RWPE1 (cell line): ENCODE measurements around the gene FSTL1.

Experiments
- CTCF ChIA-PET: fragments of 350-600 bp; sonication (Branson Sonifier 250); formaldehyde crosslinking; extraction: SDS; loops from one replicate; lab custom pipeline; 2021; lab: Yijun Ruan, JAX
- POLR2A ChIA-PET: fragments of 400-600 bp; formaldehyde crosslinking; extraction: SDS; loops from one replicate; lab custom pipeline; 2020; ENCODE audit warnings: antibody characterized with exemption; ENCODE audit not compliant: low non-redundant PET; lab: Yijun Ruan, JAX
- DNase-seq: peaks from one replicate; pipeline ENCODE4 v3.0.0; 2012; ENCODE audit warnings: low spot score
- H3K27ac ChIP-seq: fragments of 450-650 bp; 2 replicates; pipeline ENCODE4 v1.5.1; 2017
- TF ChIP-seq, protein P1 (sequence below): fragments of 450-650 bp; conservative IDR thresholded peaks from 2 replicates; pipeline ENCODE4 v1.5.1; 2017; ENCODE audit warnings: low read depth, mild to moderate bottlenecking

FSTL1 gene

GRCh38 chr3:120460862-120461261 lies 10.1 kb upstream of the FSTL1 start:
- no peak overlapping the region for H3K27ac ChIP-seq
- CTCF ChIA-PET, result interaction anchor here (0.9 kb wide), 1 partner anchor 10 kb away, joined by 3 read pairs; no protein-coding TSS in a partner anchor
- POLR2A ChIA-PET, result no interaction called here
- no peak for DNase-seq
- TF ChIP-seq, protein P1, sequence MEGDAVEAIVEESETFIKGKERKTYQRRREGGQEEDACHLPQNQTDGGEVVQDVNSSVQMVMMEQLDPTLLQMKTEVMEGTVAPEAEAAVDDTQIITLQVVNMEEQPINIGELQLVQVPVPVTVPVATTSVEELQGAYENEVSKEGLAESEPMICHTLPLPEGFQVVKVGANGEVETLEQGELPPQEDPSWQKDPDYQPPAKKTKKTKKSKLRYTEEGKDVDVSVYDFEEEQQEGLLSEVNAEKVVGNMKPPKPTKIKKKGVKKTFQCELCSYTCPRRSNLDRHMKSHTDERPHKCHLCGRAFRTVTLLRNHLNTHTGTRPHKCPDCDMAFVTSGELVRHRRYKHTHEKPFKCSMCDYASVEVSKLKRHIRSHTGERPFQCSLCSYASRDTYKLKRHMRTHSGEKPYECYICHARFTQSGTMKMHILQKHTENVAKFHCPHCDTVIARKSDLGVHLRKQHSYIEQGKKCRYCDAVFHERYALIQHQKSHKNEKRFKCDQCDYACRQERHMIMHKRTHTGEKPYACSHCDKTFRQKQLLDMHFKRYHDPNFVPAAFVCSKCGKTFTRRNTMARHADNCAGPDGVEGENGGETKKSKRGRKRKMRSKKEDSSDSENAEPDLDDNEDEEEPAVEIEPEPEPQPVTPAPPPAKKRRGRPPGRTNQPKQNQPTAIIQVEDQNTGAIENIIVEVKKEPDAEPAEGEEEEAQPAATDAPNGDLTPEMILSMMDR, result no peak

DNA sequence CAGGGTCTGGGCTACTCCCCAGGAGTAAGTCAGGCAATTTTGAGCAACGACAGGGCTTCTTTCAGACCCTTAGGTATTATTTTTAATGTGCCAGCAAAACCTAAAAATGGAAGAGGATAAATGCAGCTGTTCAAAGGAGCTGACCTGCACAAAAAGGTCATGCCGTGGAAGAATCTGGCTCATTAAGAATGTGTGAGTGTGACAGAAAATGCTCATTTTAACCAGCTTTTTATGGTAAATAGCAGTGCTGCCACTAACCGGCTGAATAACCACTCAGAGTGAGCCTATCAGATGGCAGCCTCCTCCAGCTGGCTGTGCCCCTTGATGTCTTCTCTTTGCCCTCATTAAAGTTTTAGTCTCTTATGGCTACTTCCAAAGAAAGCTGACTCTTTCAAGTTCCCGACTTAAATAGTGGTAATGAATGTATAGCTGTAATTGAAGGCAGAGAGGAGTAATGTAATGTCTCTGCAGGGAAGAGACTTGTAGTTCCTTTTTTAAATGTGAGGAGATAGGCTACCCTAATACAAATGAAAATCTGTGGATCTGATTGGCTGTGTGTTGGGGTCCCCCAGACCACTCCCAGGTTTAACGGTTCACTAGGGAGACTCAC lies 9.5 kb upstream of the FSTL1 start:
- H3K27ac ChIP-seq, result no peak overlapping the region
- ChIA-PET POLR2A (no interaction called here), CTCF (interaction anchor here (0.6 to 0.9 kb wide), 2 partner anchors 11 to 1039 kb away, joined by 3 to 4 read pairs; no protein-coding TSS in a partner anchor)
- TF ChIP-seq, protein P1, result no peak
- DNase-seq, result no peak

GRCh38 chr3:120459196-120459595 lies 8.4 kb upstream of the FSTL1 start:
- DNase-seq, result no peak
- TF ChIP-seq, protein P1, result no peak
- no peak overlapping the region for H3K27ac ChIP-seq
- ChIA-PET POLR2A (no interaction called here), CTCF (interaction anchor here (0.6 kb wide), 1 partner anchor 1740 kb away, joined by 4 read pairs; no protein-coding TSS in a partner anchor)

- no peak overlapping the region for H3K27ac ChIP-seq
- POLR2A ChIA-PET, result no interaction called here
- no peak for DNase-seq
- TF ChIP-seq, protein P1, result no peak
- CTCF ChIA-PET, result interaction anchor here (0.7 kb wide), 1 partner anchor 209 kb away, joined by 4 read pairs; no protein-coding TSS in a partner anchor
These were observed 7.0 kb upstream of the FSTL1 start for GRCh38 chr3:120457827-120458226.

- TF ChIP-seq, protein P1, result no peak
- ChIA-PET POLR2A (no interaction called here), CTCF (no interaction called here)
- DNase-seq, result no peak
- no peak overlapping the region for H3K27ac ChIP-seq
These were observed 3.4 kb upstream of the FSTL1 start for GRCh38 chr3:120454076-120454689.

DNA sequence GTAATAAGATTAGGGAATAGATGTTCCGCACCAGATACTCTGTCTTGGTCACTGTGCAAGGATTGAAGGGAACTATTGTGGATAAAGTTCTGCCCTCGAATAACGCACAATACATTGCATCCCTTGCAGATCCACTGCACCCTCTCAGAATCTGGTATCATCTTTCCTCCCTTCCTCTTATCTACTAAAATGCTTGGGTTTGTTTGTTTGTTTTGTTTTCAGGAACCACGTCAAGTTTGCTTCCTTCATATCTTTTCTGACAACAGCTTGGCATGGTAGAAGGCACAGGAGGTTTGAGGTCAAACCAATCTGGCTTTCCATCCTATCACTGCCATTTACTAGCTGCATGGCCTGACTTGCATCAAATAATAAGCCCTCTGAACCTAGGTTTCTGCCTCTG lies 2.0 kb upstream of the FSTL1 start:
- ChIA-PET POLR2A (no interaction called here), CTCF (no interaction called here)
- TF ChIP-seq, protein P1, result no peak
- no peak for DNase-seq
- H3K27ac ChIP-seq, result no peak overlapping the region
